Thyroid gland (tissue), 4 donors: Measurements from ENCODE around the gene COX8C. TPM values are rescaled to one million over a fixed set of nuclear protein-coding genes. Genes with fewer than 3 reads are reported as not detected.

Source experiments
- DNase-seq, 2 donors: peaks; one replicate each; pipeline ENCODE4 v3.0.0-alpha.2; 2019
- H3K27ac ChIP-seq, 3 donors: fragments of 200-600 bp; sonication (generic); 1 replicate in 2 of 3; 2 replicates in 1 of 3; pipeline ENCODE4 v1.5.1; 2016 to 2019; ENCODE audit warnings: mild to moderate bottlenecking in 1 of 3, moderate library complexity in 1 of 3
- H3K27me3 ChIP-seq: fragments of 200-600 bp; sonication (generic); one replicate; pipeline ENCODE4 v1.5.1; 2019
- H3K36me3 ChIP-seq, 2 donors: fragments of 200-600 bp; sonication (generic); one replicate each; pipeline ENCODE4 v1.5.1; 2016 to 2019
- H3K4me1 ChIP-seq, 2 donors: fragments of 200-600 bp; sonication (generic); one replicate each; pipeline ENCODE4 v1.5.1; 2017 to 2019
- H3K4me3 ChIP-seq, 3 donors: fragments of 200-600 bp; sonication (generic); replicated peaks in 1 of 3; 1 replicate in 2 of 3; 2 replicates in 1 of 3; pipeline ENCODE4 v1.5.1; 2016; ENCODE audit warnings: mild to moderate bottlenecking in 1 of 3
- H3K9me3 ChIP-seq: fragments of 200-600 bp; sonication (generic); one replicate; pipeline ENCODE4 v1.5.1; 2017
- POLR2A ChIP-seq, 2 donors: fragments of 450-650 bp; IDR thresholded peaks; one replicate each; pipeline ENCODE4 v1.6.1; 2017; ENCODE audit warnings: antibody characterized with exemption in 2 of 2, mild to moderate bottlenecking in 2 of 2, moderate library complexity in 1 of 2
- WGBS, 2 donors: methylation state at CpG; one replicate each; pipeline ENCODE4 v1.1.5; 2017; 5-methylcytosine and 5-hydroxymethylcytosine counted together
- intact Hi-C: fragments of 100-400 bp; cut with DNase I; formaldehyde crosslinking; loops from one replicate; pipeline ENCODE4 v1.15.1; 2023
- total RNA-seq, 4 donors: library from RNA; depleted of rRNA; stranded (reverse); fragments of >200 nt; gene quantifications; one replicate each; pipeline ENCODE4 v1.2.3, GENCODE V29; 2016
- TF ChIP-seq, protein P1 (sequence below), 6 experiments: fragments of 200-600 bp in 3 of 6; fragments of 450-650 bp in 3 of 6; sonication (generic) in 3 of 6; IDR thresholded peaks; one replicate each; pipeline ENCODE4 v1.5.1; 2016 to 2019; ENCODE audit warnings: antibody characterized with exemption in 6 of 6, mild to moderate bottlenecking in 2 of 6, inconsistent platforms in 1 of 6, moderate library complexity in 1 of 6

Gene COX8C
- total RNA-seq, 4 donors from 2014 or later: not detected

- H3K27me3 ChIP-seq: no peaks in the 10 kb centered on the region
- no peaks in the 10 kb centered on the region for H3K9me3 ChIP-seq
- WGBS, 2 donors: 90 to 94% methylated on average over 12 of the region's 12 CpGs
- H3K4me1 ChIP-seq: peaks cover 4 to 11% of the 10 kb centered on the region in 2 donors
- no peaks in the 10 kb centered on the region for H3K36me3 ChIP-seq
- H3K4me3 ChIP-seq: no peak overlapping the region
- intact Hi-C loops: no loop called here
- H3K27ac ChIP-seq: no peak overlapping the region
- TF ChIP-seq POLR2A (IDR thresholded peaks at IDR 0.05): no peak
- TF ChIP-seq, protein P1, sequence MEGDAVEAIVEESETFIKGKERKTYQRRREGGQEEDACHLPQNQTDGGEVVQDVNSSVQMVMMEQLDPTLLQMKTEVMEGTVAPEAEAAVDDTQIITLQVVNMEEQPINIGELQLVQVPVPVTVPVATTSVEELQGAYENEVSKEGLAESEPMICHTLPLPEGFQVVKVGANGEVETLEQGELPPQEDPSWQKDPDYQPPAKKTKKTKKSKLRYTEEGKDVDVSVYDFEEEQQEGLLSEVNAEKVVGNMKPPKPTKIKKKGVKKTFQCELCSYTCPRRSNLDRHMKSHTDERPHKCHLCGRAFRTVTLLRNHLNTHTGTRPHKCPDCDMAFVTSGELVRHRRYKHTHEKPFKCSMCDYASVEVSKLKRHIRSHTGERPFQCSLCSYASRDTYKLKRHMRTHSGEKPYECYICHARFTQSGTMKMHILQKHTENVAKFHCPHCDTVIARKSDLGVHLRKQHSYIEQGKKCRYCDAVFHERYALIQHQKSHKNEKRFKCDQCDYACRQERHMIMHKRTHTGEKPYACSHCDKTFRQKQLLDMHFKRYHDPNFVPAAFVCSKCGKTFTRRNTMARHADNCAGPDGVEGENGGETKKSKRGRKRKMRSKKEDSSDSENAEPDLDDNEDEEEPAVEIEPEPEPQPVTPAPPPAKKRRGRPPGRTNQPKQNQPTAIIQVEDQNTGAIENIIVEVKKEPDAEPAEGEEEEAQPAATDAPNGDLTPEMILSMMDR (IDR thresholded peaks at IDR 0.05): no peak
- no peak for DNase-seq
These were observed 44.0 kb upstream of the COX8C start for GRCh38 chr14:93302688-93303581.

- Histone ChIP-seq H3K4me3 (no peak overlapping the region), H3K27me3 (no peaks in the 10 kb centered on the region), H3K4me1 (peaks cover 4 to 11% of the 10 kb centered on the region in 2 donors), H3K9me3 (no peaks in the 10 kb centered on the region), H3K27ac (no peak overlapping the region), H3K36me3 (no peaks in the 10 kb centered on the region)
- 64 to 66% methylated on average over 3 of the region's 3 CpGs for WGBS, 2 donors
- DNase-seq: peak in 1 of 2 donors; percentile 15
- intact Hi-C loops: no loop called here
- TF ChIP-seq, protein P1 (IDR thresholded peaks at IDR 0.05): no peak
- no peak for TF ChIP-seq POLR2A (IDR thresholded peaks at IDR 0.05)
These were observed 43.3 kb upstream of the COX8C start for GRCh38 chr14:93303659-93304058.

DNA sequence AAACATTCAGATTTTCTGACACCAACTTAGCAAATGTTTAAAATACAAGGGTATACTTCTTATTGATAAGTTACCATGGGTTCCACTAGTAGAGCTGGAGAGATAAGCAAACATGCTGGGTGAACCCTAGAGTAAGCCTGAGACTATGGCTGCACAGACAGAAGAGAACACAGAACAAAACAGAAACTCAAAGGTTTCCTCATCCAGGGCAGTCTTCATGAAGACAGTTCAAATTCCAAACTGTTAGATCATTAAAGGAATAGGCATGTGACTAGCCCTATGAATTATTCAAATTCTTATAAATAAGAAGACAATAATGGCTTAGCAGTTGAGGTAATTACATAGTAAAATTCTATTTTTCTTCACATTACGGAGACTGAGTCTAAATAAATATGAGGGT, 42.2 kb upstream of the COX8C start:
- H3K9me3 ChIP-seq: no peaks in the 10 kb centered on the region
- WGBS, 2 donors: 98 to 100% methylated on average over 1 of the region's 1 CpG
- peaks cover 4 to 11% of the 10 kb centered on the region in 2 donors for H3K4me1 ChIP-seq
- intact Hi-C loops: no loop called here
- H3K4me3 ChIP-seq: no peak overlapping the region
- no peak for DNase-seq
- no peaks in the 10 kb centered on the region for H3K36me3 ChIP-seq
- H3K27me3 ChIP-seq: no peaks in the 10 kb centered on the region
- H3K27ac ChIP-seq: no peak overlapping the region
- no peak for TF ChIP-seq POLR2A (IDR thresholded peaks at IDR 0.05)
- TF ChIP-seq, protein P1 (IDR thresholded peaks at IDR 0.05): no peak

DNA sequence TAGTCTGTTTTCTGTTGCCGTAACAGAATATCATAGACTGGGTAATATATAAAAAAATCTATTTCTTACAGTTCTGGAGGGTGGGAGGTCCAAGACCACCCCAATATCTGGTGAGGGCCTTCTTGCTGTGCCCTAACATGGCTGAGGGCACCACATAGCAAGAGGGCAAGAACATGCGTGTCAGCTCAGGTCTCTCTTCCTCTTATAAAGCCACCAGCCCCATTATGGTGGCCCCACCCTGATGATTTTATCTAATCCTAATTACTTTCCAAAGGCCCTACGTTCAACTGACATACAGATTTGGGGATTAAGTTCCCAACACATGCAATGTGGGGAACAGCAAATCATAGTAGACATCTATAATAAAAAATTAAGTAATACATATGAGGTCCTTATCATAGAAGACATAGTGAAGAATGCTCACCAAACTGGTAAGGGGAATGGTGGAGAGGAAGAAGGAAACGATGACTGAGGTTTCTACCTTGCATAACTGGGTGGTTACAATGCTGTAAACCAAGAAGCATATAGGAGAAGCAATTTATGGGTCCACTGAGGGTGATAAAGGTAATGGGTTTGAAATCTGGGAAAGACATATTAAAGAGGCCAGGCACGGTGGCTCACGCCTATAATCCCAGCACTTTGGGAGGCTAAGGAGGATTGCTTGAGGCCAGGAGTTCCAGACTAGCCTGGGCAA, 41.1 kb upstream of the COX8C start:
- TF ChIP-seq, protein P1 (IDR thresholded peaks at IDR 0.05): no peak
- no peak for TF ChIP-seq POLR2A (IDR thresholded peaks at IDR 0.05)
- intact Hi-C loops: no loop called here
- H3K27me3 ChIP-seq: no peaks in the 10 kb centered on the region
- H3K4me1 ChIP-seq: peaks cover 4 to 11% of the 10 kb centered on the region in 2 donors
- H3K9me3 ChIP-seq: no peaks in the 10 kb centered on the region
- WGBS, 2 donors: 90 to 94% methylated on average over 6 of the region's 6 CpGs
- no peak for DNase-seq
- no peak overlapping the region for H3K4me3 ChIP-seq
- no peaks in the 10 kb centered on the region for H3K36me3 ChIP-seq
- no peak overlapping the region for H3K27ac ChIP-seq

GRCh38 chr14:93306812-93307211, 40.2 kb upstream of the COX8C start:
- H3K4me1 ChIP-seq: peaks cover 4 to 15% of the 10 kb centered on the region in 2 donors
- DNase-seq: no peak
- intact Hi-C loops: no loop called here
- H3K36me3 ChIP-seq: no peaks in the 10 kb centered on the region
- H3K27ac ChIP-seq: no peak overlapping the region
- H3K4me3 ChIP-seq: no peak overlapping the region
- TF ChIP-seq POLR2A (IDR thresholded peaks at IDR 0.05): no peak
- TF ChIP-seq, protein P1 (IDR thresholded peaks at IDR 0.05): no peak
- no peaks in the 10 kb centered on the region for H3K27me3 ChIP-seq
- H3K9me3 ChIP-seq: no peaks in the 10 kb centered on the region
